ENCODE results near the gene PARD6G. TPM values are rescaled to one million over a fixed set of nuclear protein-coding genes. Genes with fewer than 3 reads are reported as not detected.

The PARD6G gene
- total RNA-seq, 1 donor from 2014 or later, result 6.5 TPM

DNA sequence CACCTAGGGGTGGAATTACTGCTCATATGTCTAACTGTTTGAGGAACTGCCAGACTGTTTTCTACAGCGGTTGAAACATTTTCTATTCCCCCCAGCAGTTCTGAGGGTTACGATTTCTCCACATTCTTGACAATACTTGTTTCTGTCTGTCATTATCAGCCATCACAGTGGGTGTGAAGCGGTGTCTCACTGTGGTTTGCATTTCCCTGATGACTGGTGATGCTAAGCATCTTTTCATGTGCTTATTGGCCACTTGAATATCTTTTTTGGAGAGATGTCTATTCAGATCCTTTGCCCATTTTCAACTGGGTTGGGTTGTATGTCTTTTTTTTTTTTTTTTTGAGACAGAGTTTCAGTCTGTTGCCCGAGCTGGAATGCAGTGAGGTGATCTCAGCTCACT, 75.3 kb downstream of the PARD6G start:
- Histone ChIP-seq H3K9me3 (no peaks in the 10 kb centered on the region), H3K4me1 (no peaks in the 10 kb centered on the region), H3K36me3 (no peaks in the 10 kb centered on the region), H3K27ac (no peak overlapping the region), H3K4me3 (no peak overlapping the region), H3K27me3 (peaks cover 12% of the 10 kb centered on the region)
- ATAC-seq, result no peak
- TF ChIP-seq, protein P1, sequence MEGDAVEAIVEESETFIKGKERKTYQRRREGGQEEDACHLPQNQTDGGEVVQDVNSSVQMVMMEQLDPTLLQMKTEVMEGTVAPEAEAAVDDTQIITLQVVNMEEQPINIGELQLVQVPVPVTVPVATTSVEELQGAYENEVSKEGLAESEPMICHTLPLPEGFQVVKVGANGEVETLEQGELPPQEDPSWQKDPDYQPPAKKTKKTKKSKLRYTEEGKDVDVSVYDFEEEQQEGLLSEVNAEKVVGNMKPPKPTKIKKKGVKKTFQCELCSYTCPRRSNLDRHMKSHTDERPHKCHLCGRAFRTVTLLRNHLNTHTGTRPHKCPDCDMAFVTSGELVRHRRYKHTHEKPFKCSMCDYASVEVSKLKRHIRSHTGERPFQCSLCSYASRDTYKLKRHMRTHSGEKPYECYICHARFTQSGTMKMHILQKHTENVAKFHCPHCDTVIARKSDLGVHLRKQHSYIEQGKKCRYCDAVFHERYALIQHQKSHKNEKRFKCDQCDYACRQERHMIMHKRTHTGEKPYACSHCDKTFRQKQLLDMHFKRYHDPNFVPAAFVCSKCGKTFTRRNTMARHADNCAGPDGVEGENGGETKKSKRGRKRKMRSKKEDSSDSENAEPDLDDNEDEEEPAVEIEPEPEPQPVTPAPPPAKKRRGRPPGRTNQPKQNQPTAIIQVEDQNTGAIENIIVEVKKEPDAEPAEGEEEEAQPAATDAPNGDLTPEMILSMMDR (IDR thresholded peaks at IDR 0.05), result no peak
- intact Hi-C loops (cut with DNase I), result no loop called here
- no peak for DNase-seq

DNA sequence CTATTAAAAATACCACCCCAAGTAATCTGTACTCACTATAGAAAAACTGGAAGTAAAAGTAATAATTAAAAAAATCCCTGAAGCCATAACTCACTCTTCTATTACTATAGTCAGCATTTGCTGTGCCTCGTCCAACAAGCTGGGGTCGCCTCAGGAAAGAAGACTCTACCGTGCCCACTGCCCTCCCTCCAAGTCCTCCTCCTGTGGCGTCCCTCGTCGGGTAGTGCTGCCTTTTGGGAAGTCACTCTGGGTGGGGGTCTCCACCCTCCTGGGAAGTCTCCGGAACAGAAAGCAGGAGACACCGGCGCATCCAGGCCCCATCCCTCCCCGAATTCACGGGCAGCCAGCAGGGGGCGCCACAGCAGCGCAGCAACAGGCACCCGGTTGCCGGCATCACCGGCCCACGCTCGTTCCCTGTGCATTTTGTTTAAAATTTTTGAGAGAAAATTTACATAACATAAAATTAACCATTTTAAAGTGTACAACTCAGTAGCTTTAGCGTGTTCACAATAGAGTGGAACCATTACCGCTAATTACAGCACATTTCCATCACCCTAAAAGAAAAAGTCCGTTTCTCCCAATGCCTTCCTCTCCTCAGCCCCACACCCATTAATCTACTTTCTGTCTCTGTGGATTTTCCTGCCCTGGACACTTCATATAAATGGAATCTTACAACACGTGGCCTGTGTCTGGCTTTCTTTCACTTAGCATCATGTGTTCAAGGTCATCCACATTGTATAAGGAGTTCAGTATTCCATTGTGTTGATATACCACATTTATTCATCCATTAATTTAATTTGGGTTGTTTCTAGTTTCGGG, 76.1 kb downstream of the PARD6G start:
- intact Hi-C loops (cut with DNase I), result no loop called here
- DNase-seq (peak; percentile 80), ATAC-seq (peak; percentile 72)
- H3K9me3 ChIP-seq, result no peaks in the 10 kb centered on the region
- no peak overlapping the region for H3K27ac ChIP-seq
- H3K4me3 ChIP-seq, result peak overlapping the region; percentile 8
- H3K4me1 ChIP-seq, result no peaks in the 10 kb centered on the region
- H3K27me3 ChIP-seq, result peaks cover 12% of the 10 kb centered on the region
- TF ChIP-seq, protein P1 (IDR thresholded peaks at IDR 0.05), result peak; percentile 91
- H3K36me3 ChIP-seq, result no peaks in the 10 kb centered on the region

DNA sequence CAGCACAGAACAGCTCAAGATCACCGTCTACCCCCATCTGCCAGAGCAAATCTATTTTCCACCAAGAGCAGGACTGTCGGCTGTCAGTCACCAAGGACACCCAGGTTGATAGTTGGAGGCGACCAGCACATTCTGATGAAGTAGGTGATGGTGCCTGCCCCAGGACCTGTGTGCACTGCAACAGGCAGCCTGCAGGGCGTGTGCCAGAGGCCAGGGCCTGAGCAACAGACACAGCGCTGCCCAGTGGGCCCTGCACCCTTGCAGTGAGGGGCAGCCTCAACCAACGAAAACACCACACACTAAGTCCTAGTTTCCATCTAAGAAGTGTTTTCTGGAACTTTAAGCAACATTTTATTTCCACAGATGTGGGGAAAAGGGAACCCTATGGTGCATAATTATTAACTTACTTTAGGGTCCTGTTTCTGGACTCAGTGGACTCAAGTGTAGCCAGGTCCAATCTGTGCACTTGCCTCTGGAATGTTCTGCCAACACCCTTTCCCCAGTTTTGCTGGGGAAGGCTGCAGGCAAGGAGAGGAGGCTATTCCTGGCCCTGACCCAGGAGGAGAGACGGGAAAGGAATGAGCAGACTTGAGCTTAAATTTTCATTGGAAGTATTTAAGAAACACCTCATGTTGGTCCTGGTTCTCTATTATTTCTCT, 76.8 kb downstream of the PARD6G start:
- TF ChIP-seq, protein P1 (IDR thresholded peaks at IDR 0.05), result no peak
- no peaks in the 10 kb centered on the region for H3K4me1 ChIP-seq
- intact Hi-C loops (cut with DNase I), result no loop called here
- H3K9me3 ChIP-seq, result no peaks in the 10 kb centered on the region
- no peaks in the 10 kb centered on the region for H3K36me3 ChIP-seq
- H3K27me3 ChIP-seq, result peaks cover 12% of the 10 kb centered on the region
- ATAC-seq (no peak), DNase-seq (peak; percentile 31)
- H3K4me3 ChIP-seq, result no peak overlapping the region
- H3K27ac ChIP-seq, result no peak overlapping the region

DNA sequence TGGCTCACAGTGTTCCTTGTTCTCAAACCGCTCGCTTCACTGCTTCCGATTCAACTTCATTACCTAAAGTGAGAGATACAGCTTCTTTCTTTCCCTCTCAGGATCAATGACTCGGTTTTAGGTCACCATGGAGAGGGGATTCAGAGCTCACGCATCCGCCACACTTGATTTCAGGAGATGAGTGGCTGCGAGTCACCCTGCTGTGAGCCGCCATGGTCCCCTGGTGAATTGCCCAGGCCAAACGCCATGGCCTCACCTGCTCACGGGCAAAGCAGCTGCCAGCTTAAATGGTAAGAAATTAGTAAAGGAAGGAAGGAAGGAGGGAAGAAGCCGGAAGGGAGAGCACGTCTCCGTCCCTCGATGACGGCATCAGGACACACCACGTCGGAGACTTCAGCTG, 77.7 kb downstream of the PARD6G start:
- Histone ChIP-seq H3K36me3 (no peaks in the 10 kb centered on the region), H3K4me3 (no peak overlapping the region), H3K27me3 (peaks cover 12% of the 10 kb centered on the region), H3K4me1 (no peaks in the 10 kb centered on the region), H3K27ac (no peak overlapping the region), H3K9me3 (no peaks in the 10 kb centered on the region)
- ATAC-seq (no peak), DNase-seq (peak; percentile 45)
- TF ChIP-seq, protein P1 (IDR thresholded peaks at IDR 0.05), result no peak
- intact Hi-C loops (cut with DNase I), result no loop called here

DNA sequence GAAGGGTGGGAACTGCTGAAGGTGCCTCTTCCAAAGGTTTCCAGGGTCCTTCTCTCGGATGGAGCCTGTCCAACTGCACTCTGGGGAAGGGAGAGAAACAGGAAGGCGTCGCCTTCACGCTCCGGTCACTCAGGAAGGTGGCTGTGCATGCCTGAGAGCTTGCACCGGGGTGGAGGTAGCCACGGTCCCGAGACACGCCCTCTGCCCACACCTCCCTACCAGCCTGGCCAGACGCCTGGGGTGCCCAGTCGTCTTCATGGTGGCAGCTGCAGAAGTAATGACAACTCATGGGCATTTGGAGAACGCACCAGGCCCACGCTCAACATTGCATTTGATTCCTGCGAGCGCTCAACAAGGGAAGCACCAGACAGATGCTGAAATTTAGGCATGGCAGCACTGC, 78.3 kb downstream of the PARD6G start:
- Histone ChIP-seq H3K27me3 (peaks cover 8% of the 10 kb centered on the region), H3K36me3 (no peaks in the 10 kb centered on the region), H3K9me3 (no peaks in the 10 kb centered on the region), H3K4me1 (no peaks in the 10 kb centered on the region), H3K27ac (no peak overlapping the region), H3K4me3 (no peak overlapping the region)
- peak; percentile 48 for DNase-seq
- ATAC-seq, result no peak
- intact Hi-C loops (cut with DNase I), result no loop called here
- TF ChIP-seq, protein P1 (IDR thresholded peaks at IDR 0.05), result no peak

All from upper lobe of right lung (tissue), 1 donor.